Heart right ventricle (tissue), 16 donors: ENCODE results near the gene STAG2. TPM values are rescaled to one million over a fixed set of nuclear protein-coding genes. Genes with fewer than 3 reads are reported as not detected.

Experiments used
- ATAC-seq, 8 donors: fragments of 200-7000 bp; cut with Tn5 transposase; one replicate each; pipeline ENCODE4 v1.9.1; 2020; ENCODE audit warnings: mild to moderate bottlenecking in 8 of 8, moderate library complexity in 8 of 8, moderate number of reproducible peaks in 1 of 8
- DNase-seq, 2 donors: peaks; one replicate each; pipeline ENCODE4 v3.0.0-alpha.2; 2020
- H3K27ac ChIP-seq, 10 donors: fragments of 200-600 bp; sonication (generic) in 2 of 10; one replicate each; pipeline versions ENCODE4 v1.5.0 to v1.8.0; 2020 to 2022; ENCODE audit warnings: mild to moderate bottlenecking in 3 of 10
- H3K27me3 ChIP-seq, 7 donors: fragments of 200-600 bp; one replicate each; pipeline ENCODE4 v1.8.0; 2021 to 2022; ENCODE audit warnings: mild to moderate bottlenecking in 2 of 7
- H3K36me3 ChIP-seq, 9 donors: fragments of 200-600 bp; sonication (generic) in 1 of 9; one replicate each; pipeline versions ENCODE4 v1.5.0 to v1.8.0; 2020 to 2022; ENCODE audit warnings: mild to moderate bottlenecking in 2 of 9
- H3K4me1 ChIP-seq, 9 donors: fragments of 200-600 bp; sonication (generic) in 1 of 9; one replicate each; pipeline versions ENCODE4 v1.5.0 to v1.8.0; 2020 to 2022; ENCODE audit warnings: mild to moderate bottlenecking in 4 of 9
- H3K4me3 ChIP-seq, 10 donors: fragments of 200-600 bp; sonication (generic) in 2 of 10; one replicate each; pipeline versions ENCODE4 v1.5.0 to v1.8.0; 2020 to 2022; ENCODE audit warnings: mild to moderate bottlenecking in 7 of 10, moderate library complexity in 2 of 10
- H3K9me3 ChIP-seq, 11 donors: fragments of 200-600 bp in 10 of 11; sonication (generic) in 2 of 11; one replicate each; pipeline versions ENCODE4 v1.5.0 to v1.8.0; 2013 to 2022; ENCODE audit warnings: mild to moderate bottlenecking in 2 of 11, control low read depth in 1 of 11, moderate library complexity in 1 of 11
- CTCF ChIP-seq, 9 donors: fragments of 200-600 bp; sonication (generic) in 2 of 9; IDR thresholded peaks; one replicate each; pipeline versions ENCODE4 v1.5.0 to v1.8.0; 2021 to 2022; ENCODE audit warnings: antibody characterized with exemption in 9 of 9, mild to moderate bottlenecking in 5 of 9, moderate library complexity in 1 of 9
- WGBS, 2 donors: extraction: QIAGEN DNeasy Blood & Tissue Kit; methylation state at CpG; one replicate each; pipeline ENCODE4 v1.1.7; 2013; ENCODE audit warnings: inconsistent platforms in 1 of 2; 5-methylcytosine and 5-hydroxymethylcytosine counted together
- intact Hi-C, 10 donors: fragments of 100-400 bp; cut with DNase I; formaldehyde crosslinking; loops; one replicate each; pipeline versions ENCODE4 v1.11.1 to v1.14.2; 2022
- polyA plus RNA-seq, 2 donors: library from polyadenylated mRNA; stranded (reverse); fragments of 200-250 nt; gene quantifications; one replicate each; pipeline ENCODE4 v1.2.3, GENCODE V29; 2013
- total RNA-seq, 10 donors: library from RNA; stranded (reverse); fragmentation: NEBNext Ultra II Directional in 3 of 10; extraction: Animal tissue kit (Norgen Biotek cat#: 25700) in 3 of 10; gene quantifications; one replicate each; pipeline versions ENCODE4 v1.2.1 to v1.2.4, GENCODE V29; 2021 to 2023
- donor health status: Arrhythmogenic right ventricular cardiomyopathy.
- donor health status: ischemic (EF 13 %, LVEDD 7.1; RV severe dilation, severe dysfunction).
- donor health status: healthy with polysubstance abuse.
- donor health status: DM: no; HTN: yes; CAD: no.
- donor health status: DM: no; HTN: no; CAD: no.
- donor health status: ischemic (EF 25% LVEDD 6.9; RV normal size, moderate dysfunction).
- donor health status: ischemic (EF 25% LVEDD 5.7; RV mildly dilated, moderate dysfunction).
- donor health status: healthy.
- donor health status: DM: yes; HTN: yes; CAD: no.
- donor health status: Ischemic cardiomyopathy.
- donor health status: ischemic (EF 35%, LVEDD 5.7; RV mildly dilated, moderate dysfunction).
- donor health status: nonischemic (EF 11% LVEDD 7.7; RV severe dilation, severe dysfunction).
- donor health status: DM: yes; HTN: yes; CAD: no.
- donor health status: PGD.
- donor health status: ischemic (EF 29% LVEDD 5.4; RV normal size, mild dysfunction).
- donor health status: nonischemic (EF 23%, LVEDD 6.1; RV moderate dilation, normal function).

STAG2 gene
- total and polyA plus RNA-seq, 12 donors: 10.1 to 36.5 (median 28.3) TPM

GRCh38 chrX:123988423-123989111 is 27.1 kb downstream of the STAG2 start:
- Histone ChIP-seq H3K27me3 (no peaks in the 10 kb centered on the region), H3K4me1 (peaks cover 0 to 33% (median 11%) of the 10 kb centered on the region in 9 donors), H3K4me3 (no peak overlapping the region), H3K27ac (no peak overlapping the region), H3K9me3 (no peaks in the 10 kb centered on the region), H3K36me3 (no peaks in the 10 kb centered on the region)
- intact Hi-C loops: no loop called here
- no peak for DNase-seq
- ATAC-seq: no peak
- 95 to 100% methylated on average over 1 of the region's 1 CpG for WGBS, 2 donors
- TF ChIP-seq CTCF (IDR thresholded peaks at IDR 0.05): no peak

- ATAC-seq (no peak), DNase-seq (no peak)
- WGBS, 2 donors: 58 to 71% methylated on average over 1 of the region's 1 CpG
- TF ChIP-seq CTCF (IDR thresholded peaks at IDR 0.05): no peak
- Histone ChIP-seq H3K4me1 (peaks cover 0 to 33% (median 11%) of the 10 kb centered on the region in 9 donors), H3K27ac (no peak overlapping the region), H3K4me3 (no peak overlapping the region), H3K27me3 (no peaks in the 10 kb centered on the region), H3K36me3 (no peaks in the 10 kb centered on the region), H3K9me3 (no peaks in the 10 kb centered on the region)
- intact Hi-C loops: no loop called here
Measured at GRCh38 chrX:123989235-123989634, 27.7 kb downstream of the STAG2 start.

GRCh38 chrX:123990169-123990568 is 28.7 kb downstream of the STAG2 start:
- no peak for TF ChIP-seq CTCF (IDR thresholded peaks at IDR 0.05)
- Histone ChIP-seq H3K27ac (no peak overlapping the region), H3K4me3 (no peak overlapping the region), H3K9me3 (no peaks in the 10 kb centered on the region), H3K36me3 (no peaks in the 10 kb centered on the region), H3K27me3 (no peaks in the 10 kb centered on the region), H3K4me1 (peaks cover 0 to 32% (median 10%) of the 10 kb centered on the region in 9 donors)
- ATAC-seq (no peak), DNase-seq (no peak)
- intact Hi-C loops: no loop called here
- 96 to 100% methylated on average over 2 of the region's 2 CpGs for WGBS, 2 donors

GRCh38 chrX:123990602-123991001 is 29.1 kb downstream of the STAG2 start:
- H3K27ac ChIP-seq: no peak overlapping the region
- peak in 1 of 8 donors; percentile 25 for ATAC-seq

More at GRCh38 chrX:123990602-123991001, 29.1 kb downstream of the STAG2 start:
- Histone ChIP-seq H3K27me3 (no peaks in the 10 kb centered on the region), H3K4me3 (no peak overlapping the region), H3K36me3 (no peaks in the 10 kb centered on the region), H3K9me3 (no peaks in the 10 kb centered on the region), H3K4me1 (peaks cover 0 to 31% (median 9%) of the 10 kb centered on the region in 9 donors)
- no peak for TF ChIP-seq CTCF (IDR thresholded peaks at IDR 0.05)
- DNase-seq: no peak
- 8 to 36% methylated on average over 3 of the region's 3 CpGs for WGBS, 2 donors
- intact Hi-C loops: no loop called here
